ENCODE data around the gene LHFPL6.

GRCh38 chr13:39405596-39406205 lies 197.3 kb downstream of the LHFPL6 start:
- TF ChIP-seq CTCF (IDR thresholded peaks at IDR 0.05; ENCODE audit: borderline replicate concordance, extremely low read depth, low read length, poor library complexity, severe bottlenecking) = no peak
- no peak for TF ChIP-seq EZH2 (IDR thresholded peaks at IDR 0.05; ENCODE audit: borderline replicate concordance, low read depth, low read length, severe bottlenecking)
